GM18498 (cell line): ENCODE measurements around the gene NUDT14.

ENCODE experiments used
- ATAC-seq: cut with Tn5 transposase; IDR thresholded peaks from one replicate; pipeline ENCODE4 v1.9.1; 2021; ENCODE audit warnings: mild to moderate bottlenecking, moderate library complexity; ENCODE audit not compliant: unreplicated experiment

NUDT14 gene

GRCh38 chr14:105180592-105181548 lies at the start of gene NUDT14:
TSS of gene NUDT14 (minus strand) at chr14:105181312. CDS start at chr14:105181209, 103 bp downstream.
- ATAC-seq: peak; percentile 72

GRCh38 chr14:105229099-105229655 lies 48.1 kb upstream of the NUDT14 start:
- ATAC-seq: no peak

GRCh38 chr14:105228562-105228961 lies 47.5 kb upstream of the NUDT14 start:
- ATAC-seq: no peak

- ATAC-seq: no peak
Observed at GRCh38 chr14:105227346-105227745, 46.2 kb upstream of the NUDT14 start.

- no peak for ATAC-seq
Observed at GRCh38 chr14:105226198-105226597, 45.1 kb upstream of the NUDT14 start.

GRCh38 chr14:105224845-105225570 lies 43.9 kb upstream of the NUDT14 start:
- no peak for ATAC-seq

GRCh38 chr14:105223770-105224544 lies 42.8 kb upstream of the NUDT14 start:
- ATAC-seq: no peak

- no peak for ATAC-seq
Observed at GRCh38 chr14:105223260-105223659, 42.1 kb upstream of the NUDT14 start.

- no peak for ATAC-seq
Observed at GRCh38 chr14:105221598-105222178, 40.6 kb upstream of the NUDT14 start.

- ATAC-seq: no peak
Observed at GRCh38 chr14:105220699-105221597, 39.8 kb upstream of the NUDT14 start.

GRCh38 chr14:105219753-105220152 lies 38.6 kb upstream of the NUDT14 start:
- no peak for ATAC-seq

- no peak for ATAC-seq
Observed at GRCh38 chr14:105219043-105219612, 38.0 kb upstream of the NUDT14 start.

- ATAC-seq: no peak
Observed at GRCh38 chr14:105218611-105219010, 37.5 kb upstream of the NUDT14 start.

GRCh38 chr14:105217774-105218173 lies 36.7 kb upstream of the NUDT14 start:
- no peak for ATAC-seq

GRCh38 chr14:105216490-105217247 lies 35.6 kb upstream of the NUDT14 start:
- no peak for ATAC-seq

- ATAC-seq: no peak
Observed at GRCh38 chr14:105215602-105216001, 34.5 kb upstream of the NUDT14 start.

- ATAC-seq: no peak
Observed at GRCh38 chr14:105214324-105214915, 33.3 kb upstream of the NUDT14 start.

- ATAC-seq: no peak
Observed at GRCh38 chr14:105213361-105213760, 32.2 kb upstream of the NUDT14 start.
